Stimulated activated naive CD8-positive, alpha-beta T cell treated with anti-CD3 and anti-CD28 coated beads, Interleukin-15, amount 100 ng/mL, for 72 hours (primary cell): ENCODE results near the gene EFR3B.
"Not testable (repeated sequence)": the region's sequence is repeated elsewhere in the genome, so short reads cannot be mapped to it uniquely, and the experiment has no call there.

Experiments used
- ATAC-seq: fragments of 150-1000 bp; cut with Tn5 transposase; 2 replicates; pipeline ENCODE4 v1.10.0; 2021; ENCODE audit warnings: mild to moderate bottlenecking, moderate library complexity
- DNase-seq, 2 donors: peaks; one replicate each; pipeline ENCODE4 v3.0.0; 2021 to 2022
- H3K27ac Mint-ChIP-seq, 2 donors: one replicate each; pipeline ENCODE4 v1.8.0; 2022; ENCODE audit warnings: mild to moderate bottlenecking in 2 of 2, mixed read lengths in 2 of 2, moderate library complexity in 2 of 2
- H3K27me3 Mint-ChIP-seq: one replicate; pipeline ENCODE4 v1.8.0; 2022; ENCODE audit warnings: mixed read lengths
- H3K4me1 Mint-ChIP-seq: one replicate; pipeline ENCODE4 v1.8.0; 2022; ENCODE audit warnings: mild to moderate bottlenecking, mixed read lengths
- H3K4me3 Mint-ChIP-seq, 2 donors: one replicate each; pipeline ENCODE4 v1.8.0; 2022; ENCODE audit warnings: mild to moderate bottlenecking in 2 of 2, mixed read lengths in 2 of 2, moderate library complexity in 1 of 2
- H3K9me3 Mint-ChIP-seq, 2 donors: one replicate each; pipeline ENCODE4 v1.8.0; 2022; ENCODE audit warnings: mixed read lengths in 2 of 2

EFR3B gene

GRCh38 chr2:25131253-25131566 is 89.3 kb downstream of the EFR3B start:
- DNase-seq = no peak
- Mint-ChIP-seq H3K4me3 (peak overlapping the region; percentile 73 to 84), H3K4me1 (peaks cover 20% of the 10 kb centered on the region), H3K27ac (peak overlapping the region in 1 of 2 donors; percentile 35), H3K27me3 (peaks cover 70% of the 10 kb centered on the region), H3K9me3 (no peaks in the 10 kb centered on the region)
- peak; percentile 8 for ATAC-seq

DNA sequence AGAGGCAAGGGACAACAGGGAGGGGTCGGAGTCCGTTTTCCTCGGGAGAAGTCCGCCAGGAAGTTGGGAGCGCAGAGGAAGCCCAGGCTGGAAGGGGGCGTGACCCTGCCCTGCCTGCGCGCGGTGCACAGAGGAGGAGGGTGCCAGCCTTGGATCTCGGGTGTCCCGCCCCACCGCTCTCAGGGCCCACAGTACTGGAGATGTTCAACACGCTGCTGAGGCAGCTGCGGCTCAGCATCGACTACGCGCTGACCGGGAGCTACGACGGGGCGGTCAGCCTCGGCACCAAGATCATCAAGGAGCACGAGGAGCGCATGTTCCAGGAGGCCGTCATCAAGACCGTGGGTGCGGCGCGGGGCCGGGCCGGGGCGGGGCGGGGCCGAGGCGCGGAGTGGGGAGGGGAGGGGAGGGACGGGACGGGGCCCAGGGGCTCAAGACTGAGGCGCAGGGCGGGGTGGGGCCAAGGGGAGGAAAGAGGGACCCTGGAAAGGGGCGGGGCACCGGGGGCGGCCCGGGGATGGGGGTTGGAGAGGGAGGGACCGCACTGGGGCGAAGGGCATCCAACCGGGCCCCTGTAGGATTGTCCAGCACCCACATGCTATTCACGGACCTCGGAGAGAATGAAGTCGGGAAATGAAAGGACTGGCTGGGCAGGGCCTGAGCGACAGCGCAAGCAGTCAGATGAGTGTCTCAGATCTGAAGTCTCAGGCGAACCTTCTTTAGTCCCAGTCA is 89.9 kb downstream of the EFR3B start:
- ATAC-seq (peak; percentile 53), DNase-seq (peak in 1 of 2 donors; percentile 6)
- peak overlapping the region; percentile 73 to 84 for H3K4me3 Mint-ChIP-seq
- H3K4me1 Mint-ChIP-seq = peaks cover 20% of the 10 kb centered on the region
- no peaks in the 10 kb centered on the region for H3K9me3 Mint-ChIP-seq
- peak overlapping the region in 1 of 2 donors; percentile 35 for H3K27ac Mint-ChIP-seq
- H3K27me3 Mint-ChIP-seq = peaks cover 75% of the 10 kb centered on the region

GRCh38 chr2:25132299-25132635 is 90.4 kb downstream of the EFR3B start:
- H3K4me1 Mint-ChIP-seq = peaks cover 20% of the 10 kb centered on the region
- no peaks in the 10 kb centered on the region for H3K9me3 Mint-ChIP-seq
- no peak overlapping the region for H3K27ac Mint-ChIP-seq
- peak in 1 of 2 donors; percentile 10 for DNase-seq
- H3K27me3 Mint-ChIP-seq = peaks cover 81% of the 10 kb centered on the region
- no peak for ATAC-seq
- peak overlapping the region; percentile 46 to 84 for H3K4me3 Mint-ChIP-seq

GRCh38 chr2:25132693-25133092 is 90.8 kb downstream of the EFR3B start:
- DNase-seq (no peak), ATAC-seq (no peak)
- H3K9me3 Mint-ChIP-seq = no peaks in the 10 kb centered on the region
- peaks cover 81% of the 10 kb centered on the region for H3K27me3 Mint-ChIP-seq
- H3K4me1 Mint-ChIP-seq = peaks cover 20% of the 10 kb centered on the region
- no peak overlapping the region for H3K4me3 Mint-ChIP-seq
- H3K27ac Mint-ChIP-seq = no peak overlapping the region

DNA sequence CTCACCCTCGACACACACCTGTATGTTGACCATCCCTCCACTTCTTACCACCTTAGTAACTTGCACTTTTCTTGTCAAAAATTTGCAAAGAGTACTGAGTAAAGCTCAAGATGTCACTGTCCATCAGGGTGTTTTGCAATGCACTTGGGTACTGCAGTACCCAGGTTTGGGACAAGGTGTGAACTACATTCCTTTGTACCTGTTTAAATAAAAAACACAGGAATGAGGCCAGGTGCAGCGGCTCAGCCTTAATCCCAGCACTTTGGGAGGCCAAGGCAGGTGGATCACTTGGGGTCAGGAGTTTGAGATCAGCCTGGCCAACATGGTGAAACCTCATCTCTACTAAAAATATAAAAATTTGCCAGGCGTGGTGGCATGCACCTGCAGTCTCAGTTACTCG is 98.7 kb downstream of the EFR3B start:
- H3K27ac Mint-ChIP-seq, H3K4me1 Mint-ChIP-seq, DNase-seq, ATAC-seq, H3K4me3 Mint-ChIP-seq, H3K9me3 Mint-ChIP-seq: not testable (repeated sequence)
- H3K27me3 Mint-ChIP-seq = peaks cover 24% of the 10 kb centered on the region

- no peak for DNase-seq
- no peak overlapping the region for H3K4me3 Mint-ChIP-seq
Observed at GRCh38 chr2:25141120-25141519, 99.2 kb downstream of the EFR3B start.

GRCh38 chr2:25145803-25146202 is 103.9 kb downstream of the EFR3B start:
- peaks cover 14% of the 10 kb centered on the region for H3K4me1 Mint-ChIP-seq
- DNase-seq = no peak

More at GRCh38 chr2:25141120-25141519, 99.2 kb downstream of the EFR3B start:
- no peak for ATAC-seq
- Mint-ChIP-seq H3K4me1 (peaks cover 12% of the 10 kb centered on the region), H3K27me3 (peaks cover 18% of the 10 kb centered on the region), H3K9me3 (no peaks in the 10 kb centered on the region), H3K27ac (no peak overlapping the region)

DNA sequence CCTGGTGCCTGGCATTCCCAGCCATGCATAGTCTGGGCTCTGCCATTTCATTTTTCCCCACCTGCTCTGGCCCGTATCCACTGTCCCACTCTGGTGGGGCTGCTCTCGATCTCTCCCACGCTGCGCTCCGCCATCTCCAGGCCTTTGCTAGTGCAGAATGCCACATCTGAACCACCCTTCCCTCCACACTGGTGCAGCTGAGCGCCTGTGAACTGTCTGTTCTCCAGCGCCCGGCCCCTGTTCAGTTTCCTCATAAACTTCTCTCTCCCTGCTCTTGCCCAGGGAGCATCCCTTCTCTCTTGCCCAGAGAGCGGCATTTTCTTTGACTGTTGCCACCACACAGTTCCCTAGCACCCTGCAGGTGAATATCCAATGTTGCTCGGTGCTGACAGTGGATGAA is 105.0 kb downstream of the EFR3B start:
- Mint-ChIP-seq H3K9me3 (no peaks in the 10 kb centered on the region), H3K27ac (no peak overlapping the region)

More at GRCh38 chr2:25145803-25146202, 103.9 kb downstream of the EFR3B start:
- peak overlapping the region in 1 of 2 donors; percentile 73 for H3K27ac Mint-ChIP-seq
- H3K27me3 Mint-ChIP-seq = peaks cover 7% of the 10 kb centered on the region
- no peak overlapping the region for H3K4me3 Mint-ChIP-seq
- ATAC-seq = peak; percentile 96
- no peaks in the 10 kb centered on the region for H3K9me3 Mint-ChIP-seq

GRCh38 chr2:25149646-25150045 is 107.8 kb downstream of the EFR3B start:
- Mint-ChIP-seq H3K27me3 (peaks cover 7% of the 10 kb centered on the region), H3K4me3 (no peak overlapping the region), H3K9me3 (no peaks in the 10 kb centered on the region), H3K27ac (no peak overlapping the region), H3K4me1 (peaks cover 14% of the 10 kb centered on the region)
- DNase-seq (no peak), ATAC-seq (no peak)

More for the DNA sequence above, 105.0 kb downstream of the EFR3B start:
- no peak overlapping the region for H3K4me3 Mint-ChIP-seq
- ATAC-seq (no peak), DNase-seq (no peak)
- peaks cover 14% of the 10 kb centered on the region for H3K4me1 Mint-ChIP-seq
- peaks cover 7% of the 10 kb centered on the region for H3K27me3 Mint-ChIP-seq

GRCh38 chr2:25150993-25151392 is 109.1 kb downstream of the EFR3B start:
- not testable (repeated sequence) for H3K27me3 Mint-ChIP-seq, H3K9me3 Mint-ChIP-seq, DNase-seq, H3K27ac Mint-ChIP-seq, H3K4me1 Mint-ChIP-seq, H3K4me3 Mint-ChIP-seq, ATAC-seq

GRCh38 chr2:25151718-25152117 is 109.8 kb downstream of the EFR3B start:
- ATAC-seq = no peak
- no peaks in the 10 kb centered on the region for H3K9me3 Mint-ChIP-seq

DNA sequence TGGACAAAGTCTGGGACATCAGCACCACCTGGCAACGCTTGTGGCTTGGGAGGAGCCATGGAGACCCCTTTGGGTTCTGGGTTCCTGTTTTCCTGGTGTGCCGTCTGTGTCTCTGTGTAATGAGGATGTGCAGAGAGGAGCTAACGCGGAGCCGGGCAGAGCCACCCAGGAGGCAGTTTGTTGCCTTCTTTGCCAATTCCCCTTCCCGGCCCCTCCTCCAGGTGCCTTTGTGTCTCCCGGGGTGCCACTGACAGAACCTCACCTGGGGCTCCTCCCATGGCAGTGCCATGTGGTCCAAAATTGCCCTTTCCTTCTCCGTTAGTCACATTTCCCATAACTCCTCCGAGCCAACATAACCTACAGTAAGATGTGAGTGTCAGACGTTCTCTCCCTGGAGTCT is 113.5 kb downstream of the EFR3B start:
- H3K27me3 Mint-ChIP-seq = no peaks in the 10 kb centered on the region
- no peak overlapping the region for H3K27ac Mint-ChIP-seq
- peaks cover 32% of the 10 kb centered on the region for H3K4me1 Mint-ChIP-seq
- no peak overlapping the region for H3K4me3 Mint-ChIP-seq
- no peaks in the 10 kb centered on the region for H3K9me3 Mint-ChIP-seq
- ATAC-seq (no peak), DNase-seq (no peak)

More at GRCh38 chr2:25151718-25152117, 109.8 kb downstream of the EFR3B start:
- Mint-ChIP-seq H3K27ac (no peak overlapping the region), H3K4me1 (no peaks in the 10 kb centered on the region), H3K4me3 (no peak overlapping the region), H3K27me3 (no peaks in the 10 kb centered on the region)
- DNase-seq = no peak

GRCh38 chr2:25158096-25158852 is 116.4 kb downstream of the EFR3B start:
- no peaks in the 10 kb centered on the region for H3K27me3 Mint-ChIP-seq
- no peak overlapping the region for H3K27ac Mint-ChIP-seq
- DNase-seq (no peak), ATAC-seq (no peak)
- no peak overlapping the region for H3K4me3 Mint-ChIP-seq
- no peaks in the 10 kb centered on the region for H3K9me3 Mint-ChIP-seq
- H3K4me1 Mint-ChIP-seq = peaks cover 43% of the 10 kb centered on the region

DNA sequence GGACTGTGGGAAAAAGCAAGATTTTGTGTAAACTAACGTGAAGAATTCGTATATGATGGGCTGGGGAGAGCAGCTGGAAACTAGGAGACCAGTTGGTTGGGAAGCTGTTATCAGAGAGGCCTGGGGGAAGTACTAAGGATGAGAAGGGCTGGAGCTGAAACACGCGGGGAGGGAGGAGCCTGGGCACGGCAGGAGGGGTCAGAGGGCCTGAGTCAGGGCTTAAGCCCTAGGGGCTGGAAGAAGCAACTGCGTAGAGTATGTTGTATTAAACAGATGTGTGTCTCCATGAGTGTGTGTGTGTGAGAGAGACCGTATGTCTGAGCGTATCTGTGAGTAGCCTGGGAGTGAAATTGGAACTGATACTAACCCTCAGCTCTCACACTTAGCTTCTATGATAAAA is 118.1 kb downstream of the EFR3B start:
- Mint-ChIP-seq H3K9me3 (no peaks in the 10 kb centered on the region), H3K27ac (no peak overlapping the region)
- ATAC-seq = no peak

DNA sequence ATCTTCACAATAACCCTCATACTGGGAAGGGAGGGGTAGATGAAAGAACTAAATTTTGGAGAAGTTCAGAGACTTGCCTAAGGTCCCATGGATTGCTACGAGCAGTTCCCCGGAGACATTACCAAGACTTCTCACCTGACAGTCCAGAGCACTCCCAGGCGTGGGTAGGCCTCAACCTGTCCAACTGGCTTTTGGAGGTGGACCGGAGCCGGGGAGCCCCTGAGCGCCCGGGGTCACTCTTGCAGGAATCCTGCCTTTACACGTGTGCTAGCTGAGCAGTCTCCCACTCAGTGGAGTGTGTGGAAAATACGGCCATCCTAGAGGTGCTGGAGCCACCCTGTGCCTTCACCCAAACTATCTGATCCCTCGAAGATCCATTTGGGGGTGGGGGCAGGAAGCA is 118.5 kb downstream of the EFR3B start:
- ATAC-seq = no peak
- Mint-ChIP-seq H3K27ac (peak overlapping the region in 1 of 2 donors; percentile 96), H3K4me3 (peak overlapping the region; percentile 69 to 72), H3K9me3 (no peaks in the 10 kb centered on the region), H3K27me3 (no peaks in the 10 kb centered on the region), H3K4me1 (peaks cover 46% of the 10 kb centered on the region)
- DNase-seq = no peak

More for the DNA sequence above, 118.1 kb downstream of the EFR3B start:
- Mint-ChIP-seq H3K27me3 (no peaks in the 10 kb centered on the region), H3K4me1 (peaks cover 43% of the 10 kb centered on the region), H3K4me3 (peak overlapping the region; percentile 69 to 72)
- DNase-seq = no peak

DNA sequence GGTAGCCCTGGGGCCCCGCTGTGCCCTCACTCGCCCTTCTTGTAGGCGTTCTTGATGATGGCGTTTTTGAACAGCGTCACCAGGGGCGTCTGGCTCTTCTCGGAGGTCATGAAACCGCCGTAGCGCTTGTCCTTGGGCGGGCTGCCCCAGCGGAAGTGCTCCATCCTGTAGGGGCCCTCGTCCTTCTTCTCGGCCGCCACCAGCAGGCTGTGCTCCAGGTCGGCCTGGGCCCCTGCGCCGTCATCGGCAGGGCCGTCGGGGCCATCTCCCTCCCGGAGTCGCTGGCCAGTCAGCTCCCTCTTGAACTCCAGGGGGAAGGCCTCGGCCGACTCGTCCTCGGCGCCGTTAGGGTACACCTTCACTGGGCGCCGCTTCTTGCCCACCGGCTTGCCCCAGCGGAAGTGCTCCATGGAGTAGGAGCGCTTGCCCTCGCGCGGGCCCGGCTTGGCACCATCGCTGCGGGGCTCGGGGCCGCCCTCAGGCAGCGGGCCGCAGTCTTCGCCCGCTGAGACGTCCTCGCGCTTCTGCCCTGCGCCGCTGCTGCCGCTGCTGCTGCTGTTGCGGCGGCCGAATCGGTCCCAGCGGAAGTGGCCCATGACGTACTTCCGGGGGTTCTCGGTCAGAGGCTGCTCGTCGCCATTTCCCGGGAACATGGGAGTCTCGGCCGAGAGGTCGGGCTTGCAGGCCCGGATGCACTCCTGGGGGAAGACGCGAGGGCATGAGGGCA is 119.3 kb downstream of the EFR3B start:
- no peaks in the 10 kb centered on the region for H3K27me3 Mint-ChIP-seq
- peak overlapping the region; percentile 57 to 96 for H3K27ac Mint-ChIP-seq
- peak; percentile 66 to 76 for DNase-seq
- H3K4me3 Mint-ChIP-seq = peak overlapping the region; percentile 69 to 72
- H3K4me1 Mint-ChIP-seq = peaks cover 54% of the 10 kb centered on the region
- H3K9me3 Mint-ChIP-seq = no peaks in the 10 kb centered on the region
- ATAC-seq = peak; percentile 79
